HEK293 (cell line): ENCODE data around the gene NAGLU.
"Not testable (repeated sequence)": the region's sequence is repeated elsewhere in the genome, so short reads cannot be mapped to it uniquely, and the experiment has no call there.

Experiments
- CTCF ChIA-PET: fragments of 350-600 bp; formaldehyde crosslinking; extraction: SDS; loops from one replicate; lab custom pipeline; 2021; ENCODE audit warnings: antibody characterized with exemption; lab: Yijun Ruan, JAX
- POLR2A ChIA-PET: fragments of 300-600 bp; formaldehyde crosslinking; extraction: SDS; loops from one replicate; lab custom pipeline; 2020; ENCODE audit warnings: antibody characterized with exemption, inconsistent platforms; lab: Yijun Ruan, JAX
- H3K27ac ChIP-seq: fragments of 200-500 bp; sonication (Bioruptor generic); 2 replicates; pipeline ENCODE4 v1.5.1; 2014; ENCODE audit warnings: low read depth, low read length, control low read depth, inconsistent platforms; ENCODE audit errors: extremely low read depth
- H3K36me3 ChIP-seq, 2 experiments: fragments of 200-500 bp in 1 of 2; sonication (Bioruptor generic) in 1 of 2; 1 replicate in 1 of 2; 2 replicates in 1 of 2; pipeline ENCODE4 v1.5.1; 2014 to 2017; ENCODE audit warnings: inconsistent platforms in 2 of 2, low read length in 2 of 2; ENCODE audit not compliant: control insufficient read depth in 2 of 2, insufficient read depth in 1 of 2
- H3K4me1 ChIP-seq: fragments of 200-500 bp; sonication (Bioruptor generic); 2 replicates; pipeline ENCODE4 v1.5.1; 2014; ENCODE audit warnings: mild to moderate bottlenecking, low read length, inconsistent platforms; ENCODE audit not compliant: control insufficient read depth, insufficient read depth
- H3K4me3 ChIP-seq: 2 replicates; pipeline ENCODE4 v1.5.1; 2011; ENCODE audit warnings: low read depth, mild to moderate bottlenecking, control low read depth, low read length, moderate library complexity
- H3K9me3 ChIP-seq: fragments of 200-500 bp; sonication (Bioruptor generic); 2 replicates; pipeline ENCODE4 v1.5.1; 2014; ENCODE audit warnings: low read depth, low read length, inconsistent platforms; ENCODE audit not compliant: control insufficient read depth, insufficient read depth
- GLIS1 ChIP-seq: fragments of 450-650 bp; formaldehyde crosslinking; IDR thresholded peaks from 2 replicates; pipeline ENCODE4 v1.5.1; 2016; ENCODE audit warnings: missing biosample characterization, missing genetic modification characterization
- PRDM1 ChIP-seq: fragments of 450-650 bp; formaldehyde crosslinking; IDR thresholded peaks from 2 replicates; pipeline ENCODE4; 2016; ENCODE audit warnings: missing biosample characterization, missing genetic modification characterization
- PRDM10 ChIP-seq: fragments of 450-650 bp; formaldehyde crosslinking; IDR thresholded peaks from 2 replicates; pipeline ENCODE4 v1.5.1; 2016; ENCODE audit warnings: missing biosample characterization, missing genetic modification characterization
- SP2 ChIP-seq: fragments of 450-650 bp; formaldehyde crosslinking; IDR thresholded peaks from 2 replicates; pipeline ENCODE4 v1.5.1; 2016; ENCODE audit warnings: missing biosample characterization, missing genetic modification characterization
- SP7 ChIP-seq: fragments of 450-650 bp; formaldehyde crosslinking; IDR thresholded peaks from 2 replicates; pipeline ENCODE4 v1.5.1; 2016; ENCODE audit warnings: missing biosample characterization, missing genetic modification characterization
- ZBTB17 ChIP-seq: fragments of 450-650 bp; formaldehyde crosslinking; IDR thresholded peaks from 2 replicates; pipeline ENCODE4 v1.5.1; 2016; ENCODE audit warnings: missing biosample characterization, missing genetic modification characterization
- ZBTB8A ChIP-seq: fragments of 450-650 bp; formaldehyde crosslinking; IDR thresholded peaks from 2 replicates; pipeline ENCODE4 v1.5.1; 2016; ENCODE audit warnings: missing biosample characterization, missing genetic modification characterization
- ZNF362 ChIP-seq: fragments of 450-650 bp; formaldehyde crosslinking; IDR thresholded peaks from 2 replicates; pipeline ENCODE4 v1.5.1; 2016; ENCODE audit warnings: missing biosample characterization, missing genetic modification characterization
- ZNF366 ChIP-seq: fragments of 450-650 bp; formaldehyde crosslinking; conservative IDR thresholded peaks from 2 replicates; pipeline ENCODE4 v1.5.1; 2016; ENCODE audit warnings: missing biosample characterization, missing genetic modification characterization
- ZNF394 ChIP-seq: fragments of 450-650 bp; formaldehyde crosslinking; IDR thresholded peaks from 2 replicates; pipeline ENCODE4 v1.5.1; 2016; ENCODE audit warnings: missing biosample characterization, missing genetic modification characterization, mild to moderate bottlenecking, moderate library complexity, borderline replicate concordance
- ZNF501 ChIP-seq: fragments of 450-650 bp; formaldehyde crosslinking; IDR thresholded peaks from 2 replicates; pipeline ENCODE4 v1.5.1; 2016; ENCODE audit warnings: missing biosample characterization, missing genetic modification characterization
- ZNF600 ChIP-seq: fragments of 450-650 bp; formaldehyde crosslinking; IDR thresholded peaks from 2 replicates; pipeline ENCODE4 v1.5.1; 2016; ENCODE audit warnings: missing biosample characterization, missing genetic modification characterization
- ZNF629 ChIP-seq: fragments of 450-650 bp; formaldehyde crosslinking; IDR thresholded peaks from 2 replicates; pipeline ENCODE4 v1.5.1; 2017; ENCODE audit warnings: missing biosample characterization, missing genetic modification characterization
- ZNF639 ChIP-seq: fragments of 450-650 bp; formaldehyde crosslinking; IDR thresholded peaks from 2 replicates; pipeline ENCODE4 v1.5.1; 2016; ENCODE audit warnings: missing biosample characterization, missing genetic modification characterization

The NAGLU gene

GRCh38 chr17:42540558-42540957 is 4.5 kb downstream of the NAGLU start:
- H3K27ac ChIP-seq, H3K4me3 ChIP-seq, H3K4me1 ChIP-seq, H3K9me3 ChIP-seq: not testable (repeated sequence)
- peak; percentile 50 for TF ChIP-seq PRDM10
- peak; percentile 92 for TF ChIP-seq PRDM1 (tag by site-specific recombination)
- ChIA-PET CTCF (interaction anchor here (1.1 to 1.6 kb wide), 2 partner anchors 10 to 20 kb away, joined by 3 to 5 read pairs; no protein-coding TSS in a partner anchor), POLR2A (interaction anchor here (0.5 to 1.9 kb wide), 6 partner anchors 11 to 49 kb away, joined by 3 to 12 read pairs (median 3); partner anchors contain the start of gene MLX)
- peaks cover 20 to 57% of the 10 kb centered on the region in 2 experiments; a peak in 2 of 3 replicates for H3K36me3 ChIP-seq

- ChIA-PET POLR2A (interaction anchor here (0.6 to 1.9 kb wide), 5 partner anchors 13 to 304 kb away, joined by 3 to 12 read pairs (median 3); no protein-coding TSS in a partner anchor), CTCF (interaction anchor here (1.1 to 1.6 kb wide), 3 partner anchors 11 to 22 kb away, joined by 3 to 5 read pairs (median 3); no protein-coding TSS in a partner anchor)
- TF ChIP-seq ZBTB17 (tag by site-specific recombination): peak; percentile 44; the same call in 1 of the 2 replicates
- peak; percentile 50; the same call in 1 of the 2 replicates for TF ChIP-seq ZNF366
- 0 out of 2 replicates have a peak, but pooled peaks have one; percentile 32 for TF ChIP-seq ZNF362 (tag by site-specific recombination)
- peak; percentile 43; the same call in 1 of the 2 replicates for TF ChIP-seq ZNF629 (tag by site-specific recombination)
- TF ChIP-seq SP2: peak; percentile 6; the same call in 1 of the 2 replicates
- no peak for TF ChIP-seq ZBTB8A (tag by site-specific recombination)
- TF ChIP-seq ZNF501: no peak
- 0 out of 2 replicates have a peak, but pooled peaks have one; percentile 20 for TF ChIP-seq ZNF639 (tag by site-specific recombination)
- peak; percentile 25; the same call in 1 of the 2 replicates for TF ChIP-seq GLIS1
- TF ChIP-seq ZNF600 (tag by site-specific recombination): peak; percentile 75
- no peak for TF ChIP-seq ZNF394 (tag by site-specific recombination)
- TF ChIP-seq SP7 (tag by site-specific recombination): 0 out of 2 replicates have a peak, but pooled peaks have one; percentile 34
- Histone ChIP-seq H3K36me3 (peaks cover 20 to 57% of the 10 kb centered on the region in 2 experiments; a peak in 2 of 3 replicates), H3K4me3 (no peak overlapping the region), H3K27ac (peak overlapping the region; percentile 29; the same call in 1 of the 2 replicates), H3K4me1 (peaks cover 3% of the 10 kb centered on the region; the same call in 1 of the 2 replicates), H3K9me3 (no peaks in the 10 kb centered on the region)
These were observed 5.2 kb downstream of the NAGLU start for GRCh38 chr17:42541041-42541833.
